Stimulated activated memory B cell treated with anti-CD40 and anti-IgM and Interleukin-4, amounts not matched to agents 10 μg/mL and 1 μg/mL and 100 μg/mL, for 72 hours (primary cell): ENCODE results near the gene TICAM2.

Source experiments
- ATAC-seq: fragments of 150-1000 bp; cut with Tn5 transposase; 2 replicates; pipeline ENCODE4 v1.10.0; 2021
- H3K27ac Mint-ChIP-seq: one replicate; pipeline ENCODE4 v1.8.0; 2022; ENCODE audit warnings: mild to moderate bottlenecking, mixed read lengths
- H3K27me3 Mint-ChIP-seq: one replicate; pipeline ENCODE4 v1.8.0; 2022; ENCODE audit warnings: mixed read lengths
- H3K36me3 Mint-ChIP-seq: one replicate; pipeline ENCODE4 v1.8.0; 2022; ENCODE audit warnings: mixed read lengths
- H3K4me1 Mint-ChIP-seq: one replicate; pipeline ENCODE4 v1.8.0; 2022; ENCODE audit warnings: mixed read lengths
- H3K4me3 Mint-ChIP-seq: one replicate; pipeline ENCODE4 v1.8.0; 2022; ENCODE audit warnings: mild to moderate bottlenecking, moderate library complexity, mixed read lengths
- H3K9me3 Mint-ChIP-seq: one replicate; pipeline ENCODE4 v1.8.0; 2022; ENCODE audit warnings: mixed read lengths

Gene TICAM2

DNA sequence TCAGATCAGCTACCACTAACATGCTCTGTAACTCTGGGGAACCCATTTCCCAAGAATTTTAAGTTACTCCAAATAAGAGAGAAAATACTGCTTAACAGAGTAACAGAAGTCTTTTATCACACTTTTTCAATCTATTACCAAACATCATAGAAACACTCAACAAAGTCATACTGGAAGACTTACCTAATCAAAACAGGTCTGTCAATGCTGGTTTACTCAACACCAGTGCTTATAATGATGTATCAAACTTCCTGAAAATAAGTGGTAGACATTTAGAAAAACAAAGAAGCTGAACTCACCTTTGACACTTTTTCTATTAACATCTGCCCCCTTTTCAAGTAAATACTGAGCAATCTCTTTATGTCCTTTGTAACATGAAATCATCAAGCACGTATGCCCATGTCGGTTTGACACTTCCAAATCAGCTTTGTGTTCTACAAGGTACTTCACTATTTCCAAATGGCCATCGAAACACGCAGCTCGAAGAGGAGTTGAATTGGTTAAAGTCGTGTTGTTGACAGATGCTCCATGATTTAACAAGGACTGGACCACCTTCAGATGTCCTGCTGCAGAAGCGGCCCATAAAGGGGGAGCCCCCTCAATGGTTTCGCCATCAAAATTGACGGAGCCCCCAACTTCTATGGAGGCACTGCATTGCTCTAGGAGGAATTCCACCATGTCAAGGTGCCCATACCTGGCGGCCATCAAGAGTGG lies 59.5 kb downstream of the TICAM2 start:
- ATAC-seq = no peak
- Mint-ChIP-seq H3K27ac (peak overlapping the region; percentile 88), H3K4me1 (peaks cover 62% of the 10 kb centered on the region), H3K9me3 (no peaks in the 10 kb centered on the region), H3K4me3 (peak overlapping the region; percentile 86), H3K36me3 (peaks cover 45% of the 10 kb centered on the region), H3K27me3 (no peaks in the 10 kb centered on the region)

DNA sequence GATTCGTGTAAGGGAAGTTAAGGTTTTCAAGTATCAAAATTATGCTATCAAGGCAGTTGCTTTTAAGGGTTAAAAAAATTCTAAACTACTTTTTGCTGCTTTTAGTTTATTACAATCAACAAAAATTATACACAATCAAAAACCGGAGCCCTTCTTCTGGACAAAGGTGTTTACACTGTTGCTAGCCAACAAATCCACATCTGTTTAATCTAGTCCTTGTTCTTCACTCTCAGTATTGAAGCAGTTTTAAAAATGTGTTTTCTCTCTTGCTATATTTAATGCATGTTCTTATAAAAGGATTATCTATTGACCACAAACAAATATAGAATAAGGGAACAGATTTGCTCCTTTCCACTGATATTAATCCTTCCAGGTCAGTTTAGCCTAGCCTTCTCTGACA lies 60.2 kb downstream of the TICAM2 start:
- H3K27me3 Mint-ChIP-seq = no peaks in the 10 kb centered on the region
- peaks cover 69% of the 10 kb centered on the region for H3K4me1 Mint-ChIP-seq
- H3K36me3 Mint-ChIP-seq = peaks cover 51% of the 10 kb centered on the region

DNA sequence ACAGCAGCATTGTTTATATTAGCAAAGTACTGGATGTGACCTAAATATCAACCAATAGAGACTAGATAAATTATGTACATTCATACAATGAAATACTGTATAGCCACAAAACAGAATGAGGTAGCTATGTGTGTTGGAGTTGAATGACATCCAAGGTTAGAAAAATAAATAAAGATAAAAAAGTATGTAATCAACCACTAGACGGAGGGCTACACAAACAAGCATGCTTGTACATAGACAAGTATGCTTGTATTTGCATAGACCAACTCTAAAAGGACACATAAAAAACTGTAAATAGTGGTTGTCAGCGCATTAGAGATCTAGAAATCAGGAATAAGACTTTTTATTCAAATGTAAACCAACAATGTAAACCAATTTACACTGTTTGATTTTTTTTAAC lies 60.7 kb downstream of the TICAM2 start:
- Mint-ChIP-seq H3K27ac (peak overlapping the region; percentile 88), H3K4me1 (peaks cover 74% of the 10 kb centered on the region), H3K4me3 (peak overlapping the region; percentile 86), H3K27me3 (no peaks in the 10 kb centered on the region), H3K36me3 (peaks cover 55% of the 10 kb centered on the region), H3K9me3 (no peaks in the 10 kb centered on the region)
- no peak for ATAC-seq

More for the DNA sequence above, 60.2 kb downstream of the TICAM2 start:
- no peak for ATAC-seq
- H3K27ac Mint-ChIP-seq = peak overlapping the region; percentile 88
- peak overlapping the region; percentile 86 for H3K4me3 Mint-ChIP-seq
- H3K9me3 Mint-ChIP-seq = no peaks in the 10 kb centered on the region

DNA sequence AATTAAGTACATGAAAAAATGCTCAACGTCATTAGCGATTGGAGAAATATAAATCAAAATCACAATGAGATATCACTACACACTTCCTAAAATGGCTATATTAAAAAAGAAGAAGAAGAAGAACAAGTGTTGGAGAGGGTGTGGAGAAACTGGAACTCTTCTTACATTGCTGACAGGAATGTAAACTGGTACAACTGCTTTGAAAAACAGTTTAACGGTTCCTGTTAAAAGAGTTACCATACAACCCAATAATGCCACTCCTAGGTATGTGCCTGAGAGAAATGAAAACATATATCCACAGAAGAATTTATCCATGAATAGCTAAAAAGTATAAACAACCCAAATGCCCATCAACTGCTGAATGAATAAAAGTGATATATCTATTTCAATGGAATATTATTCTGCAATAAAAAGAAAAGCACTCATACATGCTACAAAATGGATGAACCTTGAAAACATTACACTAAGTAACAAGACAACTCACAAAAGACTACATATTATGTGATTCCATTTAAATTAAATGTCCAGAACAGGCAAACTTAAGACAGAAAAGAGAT lies 66.7 kb downstream of the TICAM2 start:
- no peak for ATAC-seq
- peaks cover 79% of the 10 kb centered on the region for H3K4me1 Mint-ChIP-seq
- no peaks in the 10 kb centered on the region for H3K27me3 Mint-ChIP-seq
- H3K4me3 Mint-ChIP-seq = no peak overlapping the region
- H3K27ac Mint-ChIP-seq = no peak overlapping the region
- peaks cover 2% of the 10 kb centered on the region for H3K9me3 Mint-ChIP-seq
- H3K36me3 Mint-ChIP-seq = peaks cover 72% of the 10 kb centered on the region

DNA sequence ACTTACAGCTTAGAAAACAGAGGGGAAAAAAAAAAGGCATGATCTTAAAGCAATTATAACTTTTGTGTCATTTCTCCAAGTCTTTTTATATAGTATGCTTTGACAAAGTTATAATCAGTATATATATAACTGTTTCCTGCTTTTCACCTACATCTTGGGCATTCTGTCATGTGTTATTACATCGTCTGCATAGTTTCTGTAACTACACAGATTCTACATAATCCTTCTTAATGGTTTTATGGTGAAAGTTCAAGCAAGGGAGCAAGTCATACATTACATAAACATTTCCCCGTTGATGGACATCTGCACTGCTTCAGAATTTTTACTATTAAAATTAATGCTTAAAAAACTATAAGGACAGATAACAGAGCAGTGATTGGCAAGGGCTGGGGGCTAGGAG lies 69.8 kb downstream of the TICAM2 start:
- Mint-ChIP-seq H3K9me3 (peaks cover 2% of the 10 kb centered on the region), H3K4me1 (peaks cover 66% of the 10 kb centered on the region), H3K36me3 (peaks cover 57% of the 10 kb centered on the region), H3K4me3 (no peak overlapping the region), H3K27me3 (no peaks in the 10 kb centered on the region), H3K27ac (no peak overlapping the region)
- ATAC-seq = no peak

DNA sequence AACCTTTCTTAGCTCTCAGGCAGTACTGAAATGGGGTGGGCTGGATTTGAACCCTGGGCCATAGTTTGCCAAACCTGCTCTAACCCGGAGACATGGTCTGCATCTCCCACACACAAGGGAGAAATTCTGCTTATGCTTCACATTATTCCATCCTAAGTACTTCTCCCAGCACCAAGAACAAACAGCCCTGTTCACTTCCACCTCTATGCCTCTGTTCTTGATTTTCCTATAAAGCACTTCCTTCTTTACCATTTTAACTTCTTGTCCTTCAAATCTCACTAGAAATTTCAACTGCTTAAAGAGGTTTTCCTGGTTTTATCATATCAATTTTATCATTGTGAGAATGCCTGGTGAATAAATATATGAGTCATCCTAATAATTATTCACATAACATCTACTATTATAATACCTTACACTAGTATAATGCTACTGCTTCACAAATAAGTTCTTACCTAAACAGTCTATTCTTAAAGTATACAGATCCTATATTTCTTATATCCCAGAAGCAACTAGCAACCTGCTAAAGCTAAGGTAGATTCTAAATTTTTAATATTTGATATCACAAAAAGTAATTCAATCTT lies 70.4 kb downstream of the TICAM2 start:
- peaks cover 2% of the 10 kb centered on the region for H3K9me3 Mint-ChIP-seq
- no peak overlapping the region for H3K4me3 Mint-ChIP-seq
- H3K4me1 Mint-ChIP-seq = peaks cover 61% of the 10 kb centered on the region
- H3K27me3 Mint-ChIP-seq = no peaks in the 10 kb centered on the region
- H3K36me3 Mint-ChIP-seq = peaks cover 52% of the 10 kb centered on the region
- no peak overlapping the region for H3K27ac Mint-ChIP-seq
- no peak for ATAC-seq

DNA sequence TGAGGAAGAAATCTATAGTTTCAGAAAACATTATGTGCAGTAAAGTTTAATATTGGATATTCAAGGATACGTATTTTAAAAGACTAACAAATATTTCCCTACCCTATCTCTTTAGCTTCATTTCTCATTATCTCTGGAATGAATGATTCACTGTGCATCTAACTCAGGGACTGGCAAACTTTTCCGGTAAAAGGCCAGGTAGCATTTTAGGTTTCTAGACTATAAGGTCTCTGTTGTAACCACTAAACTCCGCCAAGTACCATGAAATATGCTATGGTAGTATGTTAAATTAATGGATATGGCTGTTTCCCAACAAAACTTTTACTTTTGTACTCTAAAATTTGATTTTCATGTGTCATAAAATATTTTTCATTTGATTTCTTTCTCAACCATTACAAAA lies 70.9 kb downstream of the TICAM2 start:
- Mint-ChIP-seq H3K9me3 (peaks cover 2% of the 10 kb centered on the region), H3K4me3 (no peak overlapping the region), H3K4me1 (peaks cover 61% of the 10 kb centered on the region), H3K27me3 (no peaks in the 10 kb centered on the region), H3K36me3 (peaks cover 52% of the 10 kb centered on the region), H3K27ac (no peak overlapping the region)
- ATAC-seq = no peak

DNA sequence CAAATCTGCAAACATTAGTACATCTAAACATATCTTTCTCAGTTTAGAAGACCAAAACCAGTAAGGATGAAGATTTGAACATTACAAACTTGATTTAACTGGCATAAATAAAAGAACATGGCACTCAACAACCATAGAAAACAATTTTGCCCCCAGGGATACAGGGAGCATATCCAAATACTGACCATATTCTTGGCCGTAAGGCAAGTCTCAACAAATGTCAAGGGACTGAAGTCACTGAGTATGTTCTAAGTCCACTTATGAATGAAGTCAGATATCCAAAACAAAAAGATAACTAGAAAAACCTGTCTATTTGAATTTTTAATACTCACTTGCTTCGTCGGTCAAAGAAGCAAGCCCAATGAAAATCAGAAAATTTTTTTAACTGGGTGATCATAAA lies 71.9 kb downstream of the TICAM2 start:
- Mint-ChIP-seq H3K4me1 (peaks cover 53% of the 10 kb centered on the region), H3K9me3 (peaks cover 2% of the 10 kb centered on the region), H3K4me3 (no peak overlapping the region), H3K27me3 (no peaks in the 10 kb centered on the region), H3K27ac (no peak overlapping the region), H3K36me3 (peaks cover 45% of the 10 kb centered on the region)
- ATAC-seq = no peak
